ENCODE results near the gene TNFSF12. TPM values are rescaled to one million over a fixed set of nuclear protein-coding genes. Genes with fewer than 3 reads are reported as not detected.

TNFSF12 gene
- total RNA-seq, 4 donors from 2014 or later = 20.8 to 53.1 (median 31.5) TPM

GRCh38 chr17:7511108-7511507 is 37.8 kb upstream of the TNFSF12 start:
- intact Hi-C loops (cut with DNase I; ENCODE audit: low total_unique reads) = no loop called here
- TF ChIP-seq, protein P1, sequence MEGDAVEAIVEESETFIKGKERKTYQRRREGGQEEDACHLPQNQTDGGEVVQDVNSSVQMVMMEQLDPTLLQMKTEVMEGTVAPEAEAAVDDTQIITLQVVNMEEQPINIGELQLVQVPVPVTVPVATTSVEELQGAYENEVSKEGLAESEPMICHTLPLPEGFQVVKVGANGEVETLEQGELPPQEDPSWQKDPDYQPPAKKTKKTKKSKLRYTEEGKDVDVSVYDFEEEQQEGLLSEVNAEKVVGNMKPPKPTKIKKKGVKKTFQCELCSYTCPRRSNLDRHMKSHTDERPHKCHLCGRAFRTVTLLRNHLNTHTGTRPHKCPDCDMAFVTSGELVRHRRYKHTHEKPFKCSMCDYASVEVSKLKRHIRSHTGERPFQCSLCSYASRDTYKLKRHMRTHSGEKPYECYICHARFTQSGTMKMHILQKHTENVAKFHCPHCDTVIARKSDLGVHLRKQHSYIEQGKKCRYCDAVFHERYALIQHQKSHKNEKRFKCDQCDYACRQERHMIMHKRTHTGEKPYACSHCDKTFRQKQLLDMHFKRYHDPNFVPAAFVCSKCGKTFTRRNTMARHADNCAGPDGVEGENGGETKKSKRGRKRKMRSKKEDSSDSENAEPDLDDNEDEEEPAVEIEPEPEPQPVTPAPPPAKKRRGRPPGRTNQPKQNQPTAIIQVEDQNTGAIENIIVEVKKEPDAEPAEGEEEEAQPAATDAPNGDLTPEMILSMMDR (IDR thresholded peaks at IDR 0.05) = no peak
- TF ChIP-seq EP300 (IDR thresholded peaks at IDR 0.05; ENCODE audit: low read depth) (no peak), POLR2AphosphoS5 (IDR thresholded peaks at IDR 0.05) (no peak), POLR2A (IDR thresholded peaks at IDR 0.05) (no peak)
- in situ Hi-C loops (cut with MboI; ENCODE audit: low pct_ligation_motif_present in 1 of 4, low pct_unique_long_range_greater_than_20kb in 1 of 4, low sequenced_read_pairs in 3 of 4) = no loop called here
- no peak for DNase-seq
- H3K9me3 ChIP-seq = no peaks in the 10 kb centered on the region
- peaks cover 0 to 56% (median 25%) of the 10 kb centered on the region in 4 donors for H3K36me3 ChIP-seq
- H3K4me1 ChIP-seq = peaks cover 0 to 13% (median 9%) of the 10 kb centered on the region in 4 donors
- no peaks in the 10 kb centered on the region for H3K27me3 ChIP-seq
- no peak overlapping the region for H3K27ac ChIP-seq
- H3K4me3 ChIP-seq = no peak overlapping the region
- 57 to 85% methylated on average over 4 to 10 of the region's 10 CpGs for WGBS, 2 donors (ENCODE audit: low coverage in 1 of 2)

DNA sequence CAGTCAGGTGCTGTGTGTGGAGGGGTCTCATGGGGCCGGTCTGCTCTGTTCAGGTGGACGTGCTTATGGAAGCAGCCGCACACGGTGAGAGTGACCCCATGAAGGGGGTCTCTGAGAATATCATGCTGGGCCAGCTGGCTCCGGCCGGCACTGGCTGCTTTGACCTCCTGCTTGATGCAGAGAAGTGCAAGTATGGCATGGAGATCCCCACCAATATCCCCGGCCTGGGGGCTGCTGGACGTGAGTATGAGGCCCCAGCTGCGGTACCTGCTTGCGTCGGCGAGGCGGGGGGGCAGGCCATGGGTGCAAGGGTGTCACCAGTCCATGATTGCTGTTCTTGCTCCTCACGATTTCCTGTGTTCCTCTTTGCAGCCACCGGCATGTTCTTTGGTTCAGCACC is 36.8 kb upstream of the TNFSF12 start:
- intact Hi-C loops (cut with DNase I; ENCODE audit: low total_unique reads) (no loop called here), in situ Hi-C loops (cut with MboI; ENCODE audit: low pct_ligation_motif_present in 1 of 4, low pct_unique_long_range_greater_than_20kb in 1 of 4, low sequenced_read_pairs in 3 of 4) (no loop called here)
- Histone ChIP-seq H3K27ac (no peak overlapping the region), H3K4me3 (no peak overlapping the region), H3K9me3 (no peaks in the 10 kb centered on the region), H3K27me3 (no peaks in the 10 kb centered on the region), H3K36me3 (peaks cover 0 to 52% (median 23%) of the 10 kb centered on the region in 4 donors), H3K4me1 (peaks cover 0 to 17% (median 10%) of the 10 kb centered on the region in 4 donors)
- WGBS, 2 donors (ENCODE audit: low coverage in 1 of 2) = 94% methylated on average over 15 of the region's 15 CpGs; no CpG with 5 or more reads in 1 of the 2 donors
- TF ChIP-seq, protein P1 (IDR thresholded peaks at IDR 0.05) = no peak
- TF ChIP-seq POLR2AphosphoS5 (IDR thresholded peaks at IDR 0.05) (no peak), POLR2A (IDR thresholded peaks at IDR 0.05) (no peak), EP300 (IDR thresholded peaks at IDR 0.05; ENCODE audit: low read depth) (no peak)
- DNase-seq = no peak

- 85 to 88% methylated on average over 20 of the region's 20 CpGs for WGBS, 2 donors (ENCODE audit: low coverage in 1 of 2)
These were observed 35.9 kb upstream of the TNFSF12 start for GRCh38 chr17:7512824-7513540.

GRCh38 chr17:7513850-7514419 is 34.9 kb upstream of the TNFSF12 start:
- Histone ChIP-seq H3K4me1 (peaks cover 0 to 17% (median 10%) of the 10 kb centered on the region in 4 donors), H3K36me3 (peaks cover 0 to 40% (median 14%) of the 10 kb centered on the region in 4 donors), H3K27me3 (no peaks in the 10 kb centered on the region), H3K9me3 (no peaks in the 10 kb centered on the region), H3K4me3 (no peak overlapping the region), H3K27ac (no peak overlapping the region)
- no peak for DNase-seq
- WGBS, 2 donors (ENCODE audit: low coverage in 1 of 2) = 77 to 89% methylated on average over 4 to 17 of the region's 17 CpGs
- TF ChIP-seq POLR2AphosphoS5 (IDR thresholded peaks at IDR 0.05) (no peak), POLR2A (IDR thresholded peaks at IDR 0.05) (no peak), EP300 (IDR thresholded peaks at IDR 0.05; ENCODE audit: low read depth) (no peak)
- TF ChIP-seq, protein P1 (IDR thresholded peaks at IDR 0.05) = no peak
- in situ Hi-C loops (cut with MboI; ENCODE audit: low pct_ligation_motif_present in 1 of 4, low pct_unique_long_range_greater_than_20kb in 1 of 4, low sequenced_read_pairs in 3 of 4) = no loop called here
- intact Hi-C loops (cut with DNase I; ENCODE audit: low total_unique reads) = no loop called here

More at GRCh38 chr17:7512824-7513540, 35.9 kb upstream of the TNFSF12 start:
- TF ChIP-seq, protein P1 (IDR thresholded peaks at IDR 0.05) = no peak
- TF ChIP-seq POLR2AphosphoS5 (IDR thresholded peaks at IDR 0.05) (no peak), POLR2A (IDR thresholded peaks at IDR 0.05) (no peak), EP300 (IDR thresholded peaks at IDR 0.05; ENCODE audit: low read depth) (no peak)
- peaks cover 0 to 17% (median 10%) of the 10 kb centered on the region in 4 donors for H3K4me1 ChIP-seq
- in situ Hi-C loops (cut with MboI; ENCODE audit: low pct_ligation_motif_present in 1 of 4, low pct_unique_long_range_greater_than_20kb in 1 of 4, low sequenced_read_pairs in 3 of 4) = no loop called here
- no peaks in the 10 kb centered on the region for H3K27me3 ChIP-seq
- no peak for DNase-seq
- intact Hi-C loops (cut with DNase I; ENCODE audit: low total_unique reads) = no loop called here
- no peak overlapping the region for H3K4me3 ChIP-seq
- no peak overlapping the region for H3K27ac ChIP-seq
- peaks cover 0 to 50% (median 19%) of the 10 kb centered on the region in 4 donors for H3K36me3 ChIP-seq
- no peaks in the 10 kb centered on the region for H3K9me3 ChIP-seq

Data from transverse colon (tissue), 4 donors.